IMR-90 (cell line): ENCODE measurements around the gene UCKL1. TPM values are rescaled to one million over a fixed set of nuclear protein-coding genes. Genes with fewer than 3 reads are reported as not detected.
A peak's percentile ranks its signal among the peaks of the same experiment; 100 is the strongest.

Experiments used
- ATAC-seq: fragments of 200-7000 bp; cut with Tn5 transposase; 2 replicates; pipeline ENCODE4 v1.9.1; 2020; ENCODE audit warnings: low read depth, mild to moderate bottlenecking, moderate library complexity
- BruUV-seq: library from RNA; stranded (reverse); fragments of 400-500 nt; replicated peaks from 2 replicates; lab custom pipeline; 2021; lab: Mats Ljungman, UMichigan
- CTCF ChIA-PET: fragments of 300-600 bp; formaldehyde crosslinking; extraction: SDS; loops from one replicate; lab custom pipeline; 2021; ENCODE audit warnings: antibody characterized with exemption; lab: Yijun Ruan, JAX
- POLR2A ChIA-PET: fragments of 300-600 bp; sonication (Branson Sonifier 250); formaldehyde crosslinking; loops from one replicate; lab custom pipeline; 2022; ENCODE audit warnings: antibody characterized with exemption; ENCODE audit not compliant: unreplicated experiment; lab: Charles Lee
- DNase-seq: peaks from one replicate; pipeline ENCODE4 v3.0.0; 2013
- H2AFZ ChIP-seq: replicated peaks from 2 replicates; pipeline ENCODE3; 2013; ENCODE audit warnings: low read length, mild to moderate bottlenecking; ENCODE audit not compliant: poor library complexity
- H2AK5ac ChIP-seq: 2 replicates; pipeline ENCODE4 v1.6.1; 2013; ENCODE audit warnings: low read depth, low read length, inconsistent platforms
- H2AK9ac ChIP-seq: replicated peaks from 2 replicates; pipeline ENCODE3; 2013; ENCODE audit warnings: mild to moderate bottlenecking, low read depth, low read length, moderate library complexity; ENCODE audit not compliant: poor library complexity
- H2BK120ac ChIP-seq: 2 replicates; pipeline ENCODE4 v1.6.1; 2013; ENCODE audit warnings: low read depth, low read length, inconsistent platforms
- H2BK15ac ChIP-seq: 3 replicates; pipeline ENCODE4 v1.6.1; 2013; ENCODE audit warnings: low read depth, low read length, inconsistent platforms
- H2BK20ac ChIP-seq: 2 replicates; pipeline ENCODE4 v1.6.1; 2013; ENCODE audit warnings: low read depth, mild to moderate bottlenecking, inconsistent platforms, low read length, moderate library complexity
- H2BK5ac ChIP-seq: 2 replicates; pipeline ENCODE4 v1.6.1; 2013; ENCODE audit warnings: mild to moderate bottlenecking, low read depth, low read length, inconsistent platforms; ENCODE audit not compliant: poor library complexity, severe bottlenecking
- H3K14ac ChIP-seq: replicated peaks from 2 replicates; pipeline ENCODE4 v1.6.1; 2013; ENCODE audit warnings: low read depth, low read length, inconsistent platforms
- H3K18ac ChIP-seq: 2 replicates; pipeline ENCODE4 v1.6.1; 2013; ENCODE audit warnings: low read depth, low read length, control low read depth
- H3K23ac ChIP-seq: 2 replicates; pipeline ENCODE4 v1.6.1; 2013; ENCODE audit warnings: low read depth, low read length, inconsistent platforms
- H3K27ac ChIP-seq: 2 replicates; pipeline ENCODE4 v1.5.1; 2013; ENCODE audit warnings: mild to moderate bottlenecking, control low read depth, low read length; ENCODE audit not compliant: insufficient read depth
- H3K27me3 ChIP-seq: 2 replicates; pipeline ENCODE4 v1.6.1; 2013; ENCODE audit warnings: low read length; ENCODE audit not compliant: control insufficient read depth, insufficient read depth
- H3K36me3 ChIP-seq: 2 replicates; pipeline ENCODE4 v1.6.1; 2013; ENCODE audit warnings: low read length, mixed read lengths; ENCODE audit not compliant: control insufficient read depth, insufficient read depth
- H3K4ac ChIP-seq: 2 replicates; pipeline ENCODE4 v1.6.1; 2013; ENCODE audit warnings: low read depth, low read length, inconsistent platforms
- H3K4me1 ChIP-seq: 2 replicates; pipeline ENCODE4 v1.6.1; 2013; ENCODE audit warnings: low read length, mixed read lengths; ENCODE audit not compliant: control insufficient read depth, insufficient read depth
- H3K4me2 ChIP-seq: 2 replicates; pipeline ENCODE4 v1.6.1; 2013; ENCODE audit warnings: low read depth, mild to moderate bottlenecking, control low read depth, low read length, moderate library complexity
- H3K4me3 ChIP-seq: 2 replicates; pipeline ENCODE4 v1.5.1; 2013; ENCODE audit warnings: low read depth, mild to moderate bottlenecking, control low read depth, low read length, moderate library complexity; ENCODE audit not compliant: insufficient read depth
- H3K56ac ChIP-seq: 2 replicates; pipeline ENCODE4 v1.6.1; 2013; ENCODE audit warnings: low read length, inconsistent platforms; ENCODE audit not compliant: insufficient read depth; ENCODE audit errors: extremely low read depth
- H3K79me1 ChIP-seq, 2 experiments: 2 replicates each; pipeline ENCODE4 v1.6.1; 2013; ENCODE audit warnings: low read length in 2 of 2, inconsistent platforms in 1 of 2, low read depth in 1 of 2
- H3K9ac ChIP-seq: 2 replicates; pipeline ENCODE4 v1.6.1; 2013; ENCODE audit warnings: low read depth, low read length, control low read depth
- H3K9me1 ChIP-seq: 2 replicates; pipeline ENCODE4 v1.6.1; 2013; ENCODE audit warnings: low read length, inconsistent platforms; ENCODE audit not compliant: insufficient read depth
- H3K9me3 ChIP-seq: 2 replicates; pipeline ENCODE4 v1.6.1; 2013; ENCODE audit warnings: low read length; ENCODE audit not compliant: control insufficient read depth, insufficient read depth
- H4K20me1 ChIP-seq: 2 replicates; pipeline ENCODE4 v1.6.1; 2013; ENCODE audit warnings: low read length, inconsistent platforms; ENCODE audit not compliant: insufficient read depth
- H4K5ac ChIP-seq: 2 replicates; pipeline ENCODE4 v1.6.1; 2013; ENCODE audit warnings: mild to moderate bottlenecking, low read depth, low read length, control low read depth
- H4K8ac ChIP-seq, 2 experiments: 2 replicates each; pipeline ENCODE4 v1.6.1; 2013; ENCODE audit warnings: low read depth in 2 of 2, low read length in 2 of 2, control low read depth in 1 of 2, inconsistent platforms in 1 of 2
- H4K91ac ChIP-seq: 2 replicates; pipeline ENCODE4 v1.6.1; 2013; ENCODE audit warnings: low read depth, low read length, inconsistent platforms; ENCODE audit not compliant: insufficient read depth
- BHLHE40 ChIP-seq: fragments of 150-350 bp; IDR thresholded peaks from 2 replicates; pipeline ENCODE4 v1.6.1; 2016; ENCODE audit warnings: mild to moderate bottlenecking, low read depth, low read length
- CEBPB ChIP-seq: IDR thresholded peaks from 2 replicates; pipeline ENCODE4 v1.6.1; 2012; ENCODE audit warnings: low read depth, low read length, improper control_type of control experiment
- CHD1 ChIP-seq: IDR thresholded peaks from 2 replicates; pipeline ENCODE4 v1.6.1; 2012; ENCODE audit warnings: low read depth, low read length, improper control_type of control experiment
- CTCF ChIP-seq: conservative IDR thresholded peaks from 2 replicates; pipeline ENCODE4 v1.5.1; 2012; ENCODE audit warnings: mild to moderate bottlenecking, low read depth, low read length, improper control_type of control experiment
- ELK1 ChIP-seq: fragments of 150-350 bp; IDR thresholded peaks from 2 replicates; pipeline ENCODE4 v1.6.1; 2016; ENCODE audit warnings: low read depth, mild to moderate bottlenecking, low read length, moderate library complexity, borderline replicate concordance
- FOS ChIP-seq: fragments of 150-350 bp; IDR thresholded peaks from 2 replicates; pipeline ENCODE4 v1.6.1; 2016; ENCODE audit warnings: low read depth, low read length
- MAFK ChIP-seq: IDR thresholded peaks from 2 replicates; pipeline ENCODE4 v1.6.1; 2012; ENCODE audit warnings: low read depth, low read length, improper control_type of control experiment
- MAZ ChIP-seq: IDR thresholded peaks from 2 replicates; pipeline ENCODE4 v1.6.1; 2012; ENCODE audit warnings: low read depth, mild to moderate bottlenecking, low read length, improper control_type of control experiment, moderate library complexity, borderline replicate concordance
- MXI1 ChIP-seq: IDR thresholded peaks from 2 replicates; pipeline ENCODE4 v1.6.1; 2012; ENCODE audit warnings: low read depth, mild to moderate bottlenecking, low read length, moderate library complexity, borderline replicate concordance
- NFE2L2 ChIP-seq: fragments of 150-350 bp; IDR thresholded peaks from 2 replicates; pipeline ENCODE4 v1.6.1; 2016; ENCODE audit warnings: low read depth, mild to moderate bottlenecking, low read length
- POLR2A ChIP-seq: IDR thresholded peaks from 2 replicates; pipeline ENCODE4 v1.6.1; 2012; ENCODE audit warnings: mild to moderate bottlenecking, low read depth, low read length
- RAD21 ChIP-seq: IDR thresholded peaks from 2 replicates; pipeline ENCODE4 v1.6.1; 2012; ENCODE audit warnings: low read length, improper control_type of control experiment
- RFX5 ChIP-seq: IDR thresholded peaks from 2 replicates; pipeline ENCODE4 v1.8.0; 2012; ENCODE audit warnings: low read depth, mild to moderate bottlenecking, low read length, moderate library complexity
- SMC3 ChIP-seq: fragments of 150-350 bp; IDR thresholded peaks from 2 replicates; pipeline ENCODE4 v1.6.1; 2016; ENCODE audit warnings: low read depth, mild to moderate bottlenecking, antibody characterized with exemption, low read length, moderate library complexity
- USF2 ChIP-seq: fragments of 150-350 bp; IDR thresholded peaks from 2 replicates; pipeline ENCODE4 v1.6.1; 2017; ENCODE audit warnings: mild to moderate bottlenecking, antibody characterized with exemption, low read length, low read depth
- WGBS, 2 experiments: methylation state at CpG; one replicate each; pipeline versions ENCODE4 v1.1.5 to v1.1.7; 2013; ENCODE audit warnings: missing lambda C conversion rate in 2 of 2; ENCODE audit not compliant: insufficient read length in 1 of 2; ENCODE audit errors: extremely low coverage in 2 of 2; 5-methylcytosine and 5-hydroxymethylcytosine counted together
- dilution Hi-C: fragments of 300-500 bp; cut with HindIII; formaldehyde crosslinking; loops from one replicate; pipeline ENCODE4 v1.14.3; 2018; ENCODE audit warnings: low sequenced_read_pairs; ENCODE audit not compliant: unreplicated experiment
- in situ Hi-C: fragments of 300-500 bp; cut with MboI; formaldehyde crosslinking; loops from 3 replicates; pipeline ENCODE4 v1.14.3; 2019; ENCODE audit warnings: low sequenced_read_pairs, inconsistent platforms, mixed read lengths
- intact Hi-C: fragments of 100-400 bp; cut with micrococcal nuclease; formaldehyde crosslinking; loops from 2 replicates; pipeline ENCODE4 v1.10.0; 2022
- polyA plus RNA-seq, 3 experiments: library from polyadenylated mRNA; depleted of rRNA; stranded (reverse); fragments of >200 nt; gene quantifications; 2 replicates each; pipeline ENCODE4 v1.2.3, GENCODE V29; 2012; ENCODE audit warnings: low replicate concordance in 1 of 3
- total RNA-seq: library from RNA; depleted of rRNA; stranded (reverse); fragments of >200 nt; gene quantifications from 2 replicates; pipeline ENCODE4 v1.2.3, GENCODE V29; 2012

UCKL1 gene
- total and polyA plus RNA-seq, 2 of the 4 experiments (the other 2 are of a cell fraction) = 16.7 to 54.7 TPM

GRCh38 chr20:63953764-63954429, 2.3 kb downstream of the UCKL1 start:
- Histone ChIP-seq H3K27me3 (no peaks in the 10 kb centered on the region), H3K36me3 (peaks cover 6% of the 10 kb centered on the region; the same call in 1 of the 2 replicates), H3K4me3 (no peak overlapping the region), H3K4me2 (peak overlapping the region; percentile 89; the same call in 1 of the 2 replicates), H4K5ac (no peak overlapping the region), H3K18ac (no peak overlapping the region), H2BK20ac (no peak overlapping the region), H3K9me1 (peaks cover 24% of the 10 kb centered on the region), H4K20me1 (peaks cover 56% of the 10 kb centered on the region), H3K14ac (no peak overlapping the region), H3K27ac (no peak overlapping the region), H3K56ac (no peak overlapping the region), H2BK5ac (no peak overlapping the region), H3K4me1 (peaks cover 42% of the 10 kb centered on the region), H2AK5ac (no peak overlapping the region), H3K9ac (no peak overlapping the region), H3K79me1 (peaks cover 7 to 66% of the 10 kb centered on the region in 2 experiments; a peak in 2 of 4 replicates), H2AK9ac (peak overlapping the region; percentile 84), H2AFZ (peak overlapping the region; percentile 2), H3K23ac (peak overlapping the region; percentile 82), H3K9me3 (no peaks in the 10 kb centered on the region), H4K91ac (no peak overlapping the region), H2BK15ac (no peak overlapping the region), H3K4ac (peak overlapping the region; percentile 35; the same call in 1 of the 2 replicates), H4K8ac (0 out of 4 replicates have a peak overlapping the region, but pooled peaks of 1 of the 2 experiments have one; percentile 20), H2BK120ac (no peak overlapping the region)
- in situ Hi-C loops (no loop called here), intact Hi-C loops (no loop called here), dilution Hi-C loops (no loop called here)
- POLR2A ChIA-PET = no interaction called here
- ATAC-seq (no peak), DNase-seq (no peak)
- 86% methylated on average over 6 of the region's 13 CpGs; no CpG with 5 or more reads in 1 of the 2 experiments for WGBS, 2 experiments
- no TSS peak for BruUV-seq
- CTCF ChIA-PET = interaction anchor here (0.6 kb wide), 1 partner anchor 43 kb away, joined by 10 read pairs; no protein-coding TSS in a partner anchor
- TF ChIP-seq CEBPB (no peak), MAZ (no peak), CHD1 (no peak), RAD21 (no peak), MXI1 (no peak), USF2 (no peak), CTCF (no peak), RFX5 (no peak), ELK1 (no peak), FOS (no peak), MAFK (no peak), POLR2A (no peak), SMC3 (no peak), NFE2L2 (no peak), BHLHE40 (no peak)
